ACC112 (cell line): ENCODE data around the gene SLC27A1.

Experiments
- H2AFZ ChIP-seq: fragments of 200-600 bp; sonication (generic); one replicate; pipeline ENCODE4 v1.6.0; 2017; ENCODE audit warnings: antibody characterized with exemption, low read length; ENCODE audit not compliant: unreplicated experiment
- H3K27ac ChIP-seq: fragments of 200-600 bp; sonication (generic); 2 replicates; pipeline ENCODE4 v1.5.1; 2014; ENCODE audit warnings: low read depth, mild to moderate bottlenecking, antibody characterized with exemption, low read length, moderate library complexity
- H3K27me3 ChIP-seq: fragments of 200-600 bp; sonication (generic); 2 replicates; pipeline ENCODE4 v1.6.1; 2014; ENCODE audit warnings: mild to moderate bottlenecking, antibody characterized with exemption, low read length, moderate library complexity, mixed read lengths; ENCODE audit not compliant: insufficient read depth
- H3K36me3 ChIP-seq: fragments of 200-600 bp; sonication (generic); 2 replicates; pipeline ENCODE4 v1.6.1; 2016; ENCODE audit warnings: mild to moderate bottlenecking, antibody characterized with exemption, low read length, moderate library complexity, mixed read lengths; ENCODE audit not compliant: insufficient read depth
- H3K4me1 ChIP-seq: fragments of 200-600 bp; sonication (generic); one replicate; pipeline ENCODE4 v1.6.1; 2016; ENCODE audit warnings: low read length, mixed read lengths; ENCODE audit not compliant: insufficient read depth, unreplicated experiment, control insufficient read depth
- H3K4me3 ChIP-seq: fragments of 200-600 bp; sonication (generic); 2 replicates; pipeline ENCODE4 v1.5.1; 2014; ENCODE audit warnings: mild to moderate bottlenecking, low read depth, low read length
- H3K79me2 ChIP-seq: fragments of 200-600 bp; sonication (generic); one replicate; pipeline ENCODE4 v1.6.0; 2016; ENCODE audit warnings: low read length; ENCODE audit not compliant: control insufficient read depth, unreplicated experiment, insufficient read depth

SLC27A1 gene

DNA sequence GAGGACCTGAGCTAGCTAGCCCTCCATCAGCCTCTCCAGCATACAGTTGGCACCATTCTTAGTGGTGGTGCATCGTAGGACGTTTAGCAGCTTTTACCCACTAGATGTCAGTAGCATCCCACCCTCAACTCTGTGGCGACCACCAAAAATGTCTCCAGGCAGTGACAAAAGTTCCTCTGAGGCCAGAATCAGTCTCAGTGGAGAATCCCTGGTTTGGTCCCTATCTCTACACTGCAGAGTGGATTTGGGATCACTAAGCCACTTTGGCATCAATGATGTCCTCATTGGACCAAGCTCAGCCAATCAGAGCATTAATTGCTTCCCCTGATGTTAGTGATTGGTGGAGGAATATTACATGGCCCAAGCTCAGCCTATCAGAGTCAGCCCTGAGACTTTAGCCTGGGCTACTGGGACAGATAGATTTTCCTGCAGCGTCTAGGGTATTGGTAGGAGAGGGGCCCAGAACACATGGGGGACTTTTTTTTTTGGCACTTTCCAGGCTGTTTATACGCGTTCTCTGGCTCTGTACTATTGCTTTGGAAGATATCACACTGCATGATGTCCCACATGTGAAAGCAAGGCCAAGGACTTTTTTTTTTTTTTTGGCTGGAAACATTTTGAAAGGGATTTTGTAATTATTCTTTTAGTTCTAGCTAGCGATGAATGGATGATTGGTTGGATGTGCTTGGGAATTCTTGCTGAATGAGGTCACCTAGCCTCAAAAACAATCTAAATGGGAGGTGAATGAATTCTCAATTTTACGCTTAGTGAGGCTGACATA is 28.9 kb upstream of the SLC27A1 start:
- H3K27me3 ChIP-seq, result no peaks in the 10 kb centered on the region
- no peak overlapping the region for H3K27ac ChIP-seq
- H3K79me2 ChIP-seq, result no peaks in the 10 kb centered on the region
- no peak overlapping the region for H3K4me3 ChIP-seq
- H3K4me1 ChIP-seq, result no peaks in the 10 kb centered on the region
- no peak overlapping the region for H2AFZ ChIP-seq
- no peaks in the 10 kb centered on the region for H3K36me3 ChIP-seq

DNA sequence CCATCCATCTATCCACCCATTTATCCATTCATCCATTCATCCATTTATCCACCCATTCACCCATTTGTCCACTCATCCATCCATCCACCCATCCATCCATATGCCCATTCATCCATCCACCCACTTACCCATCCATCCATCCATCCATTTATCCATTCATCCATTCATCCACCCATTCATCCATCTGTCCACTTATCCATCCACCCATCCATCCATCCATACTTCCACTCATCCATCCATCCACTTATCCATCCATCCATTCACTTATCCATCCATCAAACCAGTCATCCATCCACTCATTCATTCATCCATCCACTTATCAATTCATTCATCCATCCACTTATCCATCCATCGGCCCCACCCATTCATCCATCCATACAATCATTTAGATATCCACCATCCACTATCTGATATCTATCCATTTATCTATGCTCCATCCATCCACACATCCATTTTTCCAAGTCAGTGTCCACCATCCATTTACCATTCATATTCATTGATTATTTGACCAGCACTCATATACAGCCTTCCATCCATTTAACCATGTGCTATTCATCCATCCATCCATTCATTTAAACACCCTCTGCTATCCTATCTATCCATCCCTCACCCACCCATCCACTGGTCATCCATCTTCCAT is 24.7 kb upstream of the SLC27A1 start:
- Histone ChIP-seq H3K4me1 (no peaks in the 10 kb centered on the region), H3K36me3 (no peaks in the 10 kb centered on the region), H3K27me3 (peaks cover 12% of the 10 kb centered on the region), H2AFZ (no peak overlapping the region), H3K27ac (no peak overlapping the region), H3K79me2 (no peaks in the 10 kb centered on the region), H3K4me3 (no peak overlapping the region)

DNA sequence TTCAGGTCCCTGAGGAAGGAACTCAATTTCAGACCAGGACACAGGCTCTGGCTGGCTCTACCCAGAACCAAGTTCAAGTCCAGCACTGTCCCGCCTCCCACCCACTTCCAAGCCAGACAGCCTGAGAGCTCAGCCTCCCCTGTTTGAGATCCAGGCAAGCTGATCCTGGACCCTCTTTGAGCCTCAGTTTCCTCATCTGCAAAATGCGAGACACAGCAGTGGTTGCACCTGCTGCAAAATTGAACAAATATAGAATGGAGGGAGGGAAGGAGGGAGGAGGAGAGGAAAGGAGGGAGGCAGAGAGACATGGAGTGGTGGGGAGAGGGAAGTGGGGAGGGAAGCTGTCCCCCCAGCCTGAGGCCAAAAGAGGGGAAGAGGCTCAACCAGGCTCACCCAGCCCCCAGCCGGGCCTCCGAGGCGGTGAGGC is 22.6 kb upstream of the SLC27A1 start:
- peaks cover 12% of the 10 kb centered on the region for H3K27me3 ChIP-seq
- H3K4me1 ChIP-seq, result no peaks in the 10 kb centered on the region
- H3K36me3 ChIP-seq, result no peaks in the 10 kb centered on the region
- no peak overlapping the region for H2AFZ ChIP-seq
- H3K27ac ChIP-seq, result no peak overlapping the region
- H3K4me3 ChIP-seq, result 0 out of 2 replicates have a peak overlapping the region, but pooled peaks have one; percentile 68
- no peaks in the 10 kb centered on the region for H3K79me2 ChIP-seq

DNA sequence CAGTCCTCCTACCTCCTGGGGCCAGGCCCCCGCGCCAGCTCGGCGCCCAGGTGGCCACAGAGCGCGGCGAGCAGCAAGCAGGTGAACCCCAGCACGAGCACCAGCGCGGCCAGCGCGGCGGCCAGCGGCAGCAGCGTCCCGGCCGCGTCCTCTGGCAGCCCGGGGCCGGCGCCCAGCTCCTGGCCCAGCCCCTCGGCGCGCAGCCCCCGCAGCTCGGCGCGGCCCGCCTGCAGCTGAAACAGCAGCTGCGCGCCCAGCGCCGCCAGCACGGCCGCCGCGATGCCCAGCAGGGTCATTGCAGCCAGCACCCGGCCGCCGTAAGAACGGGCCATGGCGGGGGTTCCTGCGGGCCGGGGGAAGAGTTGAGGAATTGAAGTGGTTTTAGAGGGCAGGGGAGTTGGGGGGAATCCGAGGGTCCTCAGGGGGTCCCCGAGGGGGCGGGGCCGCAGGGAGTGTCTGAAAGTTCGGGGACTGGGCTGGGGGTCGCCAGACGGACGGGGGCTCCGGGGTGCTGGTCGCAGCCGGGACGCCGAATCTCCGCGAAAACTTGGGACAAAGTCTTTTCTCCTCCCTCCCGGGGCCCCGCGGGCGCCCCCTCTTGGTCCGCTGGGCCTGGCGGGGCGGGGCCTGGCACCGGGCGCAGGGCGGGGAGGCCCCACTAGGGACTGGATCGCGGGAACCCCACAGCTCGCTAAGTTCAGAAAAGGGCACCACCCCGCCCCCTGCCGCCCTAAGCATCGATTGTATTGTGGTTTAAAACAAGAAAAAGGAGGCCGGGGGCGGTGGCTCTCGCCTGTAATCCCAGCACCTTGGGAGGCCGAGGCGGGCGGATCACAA is 22.0 kb upstream of the SLC27A1 start, which contains the start of gene TMEM221:
TSS of gene TMEM221 (minus strand) at position 538 of the 837 bp plus-strand sequence. CDS start at position 332, 206 bp downstream.
- Histone ChIP-seq H3K4me3 (peak within 1 kb of the TSS; percentile 68), H2AFZ (peak within 1 kb of the TSS; percentile 38)

DNA sequence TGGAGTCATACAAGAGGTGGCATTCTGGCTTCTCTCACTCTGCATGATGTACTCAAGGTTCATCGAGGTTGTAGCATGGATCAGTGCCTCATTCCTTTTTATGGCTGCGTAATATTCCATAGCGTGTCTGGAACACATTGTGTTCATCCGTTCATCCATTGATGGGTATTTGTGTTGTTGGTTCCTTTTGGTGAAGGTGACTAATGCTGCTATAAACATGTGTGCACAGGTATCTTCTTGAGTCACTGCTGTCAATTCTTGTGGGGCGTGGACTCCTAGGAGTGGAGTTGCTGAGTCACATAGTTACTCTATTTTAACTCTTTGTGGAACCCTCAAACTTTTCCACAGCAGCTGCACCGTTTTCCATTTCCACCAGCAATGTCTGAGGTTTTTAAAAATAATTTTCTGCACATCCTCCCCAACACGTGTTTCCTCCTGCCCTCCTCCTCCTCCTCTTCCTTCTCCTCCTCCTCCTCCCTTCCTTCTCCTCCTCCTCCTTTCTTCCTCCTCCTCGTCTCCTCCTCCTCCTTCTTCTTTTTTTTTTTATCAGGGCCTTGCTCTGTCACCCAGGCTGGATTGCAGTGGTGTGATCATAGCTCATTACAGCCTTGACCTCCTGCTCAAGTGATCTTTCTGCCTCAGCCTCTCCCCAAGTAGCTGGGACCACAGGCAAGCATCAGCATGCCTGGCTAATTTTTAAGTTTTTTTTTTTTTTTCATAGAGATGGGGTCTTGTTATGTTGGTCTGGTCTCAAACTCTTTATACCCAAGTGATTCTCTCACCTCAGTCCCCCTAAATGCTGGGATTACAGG is 19.9 kb upstream of the SLC27A1 start:
- Histone ChIP-seq H3K79me2 (no peaks in the 10 kb centered on the region), H3K4me3 (no peak overlapping the region), H3K27me3 (peaks cover 23% of the 10 kb centered on the region), H3K27ac (no peak overlapping the region), H3K4me1 (no peaks in the 10 kb centered on the region), H3K36me3 (no peaks in the 10 kb centered on the region), H2AFZ (no peak overlapping the region)

More for the DNA sequence above, 22.0 kb upstream of the SLC27A1 start, which contains the start of gene TMEM221:
- no peaks in the 10 kb centered on the region for H3K79me2 ChIP-seq
- H3K27me3 ChIP-seq, result peaks cover 12% of the 10 kb centered on the region
- no peaks in the 10 kb centered on the region for H3K4me1 ChIP-seq
- no peak within 1 kb of the TSS for H3K27ac ChIP-seq
- no peaks in the 10 kb centered on the region for H3K36me3 ChIP-seq

DNA sequence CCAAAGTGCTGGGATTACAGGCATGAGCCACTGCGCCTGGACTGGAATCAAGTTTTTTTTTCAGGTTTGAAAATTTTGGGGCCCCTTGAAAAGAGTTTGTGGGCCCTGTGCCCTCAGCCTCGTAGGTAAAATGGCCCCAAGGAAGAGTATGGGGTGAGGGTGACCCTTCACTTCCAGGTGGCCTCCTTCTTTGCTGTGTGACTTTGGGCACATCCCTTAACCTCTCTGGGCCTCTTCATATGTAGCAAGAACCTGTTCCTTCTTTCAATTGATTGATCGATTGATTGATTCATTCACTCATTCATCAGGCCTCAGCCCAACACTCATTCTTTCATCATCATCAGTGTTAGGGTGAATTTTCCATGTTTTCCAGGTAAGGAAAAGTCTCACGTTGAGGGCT is 18.5 kb upstream of the SLC27A1 start:
- no peaks in the 10 kb centered on the region for H3K79me2 ChIP-seq
- H3K4me3 ChIP-seq, result no peak overlapping the region
- H3K4me1 ChIP-seq, result no peaks in the 10 kb centered on the region
- H3K36me3 ChIP-seq, result no peaks in the 10 kb centered on the region
- H2AFZ ChIP-seq, result no peak overlapping the region
- H3K27ac ChIP-seq, result no peak overlapping the region
- H3K27me3 ChIP-seq, result peaks cover 29% of the 10 kb centered on the region

DNA sequence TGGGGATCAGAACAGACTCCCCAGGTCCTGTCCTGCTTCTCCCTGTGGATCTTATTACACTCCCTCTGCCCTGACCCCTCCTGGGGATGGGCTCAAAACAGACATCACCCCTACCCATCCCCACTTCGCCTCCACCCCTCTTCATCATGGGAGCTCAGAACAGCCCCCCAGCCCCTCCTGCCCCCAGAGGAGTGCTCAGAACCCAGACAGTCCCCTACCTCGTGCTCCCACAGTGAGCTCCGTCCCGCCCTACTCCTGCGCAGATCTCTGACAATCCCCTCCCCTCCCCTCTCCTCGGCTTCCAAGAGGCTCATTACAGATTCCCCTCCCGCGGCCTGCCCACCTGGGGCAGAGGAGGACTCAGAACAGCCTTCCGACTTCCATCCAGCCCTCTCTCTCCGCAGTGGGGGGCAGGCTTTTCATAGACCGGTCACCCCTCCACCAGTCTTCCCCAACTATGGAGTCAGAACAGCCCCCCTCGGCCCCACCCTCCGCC is 15.7 kb upstream of the SLC27A1 start:
- Histone ChIP-seq H3K79me2 (no peaks in the 10 kb centered on the region), H3K4me3 (no peak overlapping the region), H3K27me3 (peaks cover 17% of the 10 kb centered on the region; the same call in 1 of the 2 replicates), H3K4me1 (no peaks in the 10 kb centered on the region), H3K27ac (no peak overlapping the region), H3K36me3 (no peaks in the 10 kb centered on the region), H2AFZ (no peak overlapping the region)

DNA sequence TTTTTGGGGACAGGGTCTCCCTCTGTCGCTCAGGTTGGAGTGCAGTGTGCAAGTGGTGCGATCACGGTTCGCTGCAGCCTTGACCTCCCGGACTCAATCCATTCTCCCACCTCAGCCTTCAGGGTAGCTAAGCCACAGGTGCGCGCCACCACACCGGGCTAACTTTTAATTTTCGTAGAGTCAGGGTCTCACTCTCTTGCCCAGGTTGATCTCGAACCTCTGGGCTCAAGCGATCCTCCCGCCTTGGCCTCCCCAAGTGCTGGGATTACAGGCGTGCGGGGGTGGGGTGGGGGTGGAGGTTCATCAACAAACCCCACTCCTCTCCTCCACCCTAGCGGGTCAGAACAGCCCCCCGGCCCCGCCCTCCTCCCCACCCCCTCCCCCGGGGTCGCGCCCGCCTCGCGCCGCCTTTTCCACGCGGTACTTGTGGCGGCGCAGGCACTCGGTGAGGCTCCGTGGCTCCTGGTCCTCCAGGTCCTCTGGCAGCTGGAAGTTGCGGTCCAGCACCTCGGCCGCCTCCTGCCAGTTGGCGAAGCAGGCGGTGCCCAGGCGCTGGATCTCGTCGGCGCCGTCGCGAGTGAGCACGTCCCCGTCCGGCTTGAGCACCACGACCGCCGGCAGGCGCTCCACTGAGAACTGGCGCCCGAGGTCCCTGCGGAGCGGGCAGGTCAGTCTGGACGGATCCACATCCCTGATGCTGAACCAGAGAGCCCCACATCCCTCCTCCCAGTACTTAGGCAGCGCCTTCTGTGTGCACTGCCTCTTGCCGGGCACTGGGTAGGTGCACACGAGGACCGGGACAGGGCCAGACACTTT is 14.8 kb upstream of the SLC27A1 start:
- no peaks in the 10 kb centered on the region for H3K36me3 ChIP-seq
- H3K4me1 ChIP-seq, result no peaks in the 10 kb centered on the region
- H3K27ac ChIP-seq, result no peak overlapping the region
- H3K4me3 ChIP-seq, result no peak overlapping the region
- H3K79me2 ChIP-seq, result no peaks in the 10 kb centered on the region
- H3K27me3 ChIP-seq, result peaks cover 17% of the 10 kb centered on the region; the same call in 1 of the 2 replicates
- H2AFZ ChIP-seq, result no peak overlapping the region

DNA sequence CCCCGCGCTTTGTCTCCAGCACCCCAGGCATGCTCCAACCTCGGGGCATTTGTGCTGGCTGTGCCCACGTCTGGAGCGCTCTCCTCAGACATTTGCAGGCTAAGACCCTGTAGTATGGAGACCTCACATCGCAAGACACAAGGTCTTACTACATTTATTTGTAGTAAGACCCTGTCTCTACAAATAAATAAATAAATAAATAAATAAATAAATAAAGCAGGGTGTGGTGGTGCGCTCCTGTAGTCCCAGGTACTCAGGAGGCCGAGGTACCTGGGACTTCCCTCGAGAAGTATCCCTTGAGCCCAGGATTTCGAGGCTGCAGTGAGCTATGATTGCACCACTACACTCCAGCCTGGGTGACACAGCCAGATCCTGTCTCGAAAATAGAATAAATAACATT is 14.2 kb upstream of the SLC27A1 start:
- H3K27me3 ChIP-seq, result peaks cover 17% of the 10 kb centered on the region; the same call in 1 of the 2 replicates

More for the DNA sequence above, 14.2 kb upstream of the SLC27A1 start:
- H3K27ac ChIP-seq, result no peak overlapping the region
- H3K79me2 ChIP-seq, result no peaks in the 10 kb centered on the region
- no peaks in the 10 kb centered on the region for H3K4me1 ChIP-seq
- no peak overlapping the region for H3K4me3 ChIP-seq
- H2AFZ ChIP-seq, result no peak overlapping the region
- H3K36me3 ChIP-seq, result no peaks in the 10 kb centered on the region
